Progenitor cell of endocrine pancreas (in vitro differentiated cells): Measurements from ENCODE around the gene FFAR4. TPM values are rescaled to one million over a fixed set of nuclear protein-coding genes. Genes with fewer than 3 reads are reported as not detected.

Experiments
- DNase-seq: peaks from one replicate; pipeline ENCODE4 v3.0.0; 2021; ENCODE audit warnings: low spot score; ENCODE audit not compliant: unreplicated experiment
- H3K27ac Mint-ChIP-seq: 2 replicates; pipeline ENCODE4 v1.8.0; 2021; ENCODE audit warnings: mild to moderate bottlenecking, moderate library complexity, mixed read lengths
- H3K27me3 Mint-ChIP-seq: 2 replicates; pipeline ENCODE4 v1.8.0; 2021; ENCODE audit warnings: mixed read lengths
- H3K36me3 Mint-ChIP-seq: 2 replicates; pipeline ENCODE4 v1.8.0; 2022; ENCODE audit warnings: mixed read lengths; ENCODE audit not compliant: insufficient read depth
- H3K4me1 Mint-ChIP-seq: 2 replicates; pipeline ENCODE4 v1.8.0; 2021; ENCODE audit warnings: low read depth, mixed read lengths
- H3K4me3 Mint-ChIP-seq: 2 replicates; pipeline ENCODE4 v1.8.0; 2021; ENCODE audit warnings: low read depth, mild to moderate bottlenecking, moderate library complexity, mixed read lengths
- H3K9me3 Mint-ChIP-seq: 2 replicates; pipeline ENCODE4 v1.8.0; 2021; ENCODE audit warnings: low read depth, mixed read lengths
- total RNA-seq: library from RNA; stranded (reverse); gene quantifications from 2 replicates; pipeline ENCODE4 v1.2.1, GENCODE V29; 2021
- TF ChIP-seq, protein P1 (sequence below): fragments of 200-600 bp; sonication (generic); IDR thresholded peaks from one replicate; pipeline ENCODE4 v1.5.0; 2021; ENCODE audit warnings: antibody characterized with exemption, mild to moderate bottlenecking; ENCODE audit not compliant: unreplicated experiment

FFAR4 gene
- total RNA-seq, 1 donor from 2014 or later, result 0.07 TPM

- Mint-ChIP-seq H3K36me3 (no peaks in the 10 kb centered on the region), H3K4me3 (no peak overlapping the region), H3K9me3 (no peaks in the 10 kb centered on the region), H3K27me3 (peaks cover 7% of the 10 kb centered on the region), H3K27ac (no peak overlapping the region), H3K4me1 (peaks cover 8% of the 10 kb centered on the region)
- TF ChIP-seq, protein P1, sequence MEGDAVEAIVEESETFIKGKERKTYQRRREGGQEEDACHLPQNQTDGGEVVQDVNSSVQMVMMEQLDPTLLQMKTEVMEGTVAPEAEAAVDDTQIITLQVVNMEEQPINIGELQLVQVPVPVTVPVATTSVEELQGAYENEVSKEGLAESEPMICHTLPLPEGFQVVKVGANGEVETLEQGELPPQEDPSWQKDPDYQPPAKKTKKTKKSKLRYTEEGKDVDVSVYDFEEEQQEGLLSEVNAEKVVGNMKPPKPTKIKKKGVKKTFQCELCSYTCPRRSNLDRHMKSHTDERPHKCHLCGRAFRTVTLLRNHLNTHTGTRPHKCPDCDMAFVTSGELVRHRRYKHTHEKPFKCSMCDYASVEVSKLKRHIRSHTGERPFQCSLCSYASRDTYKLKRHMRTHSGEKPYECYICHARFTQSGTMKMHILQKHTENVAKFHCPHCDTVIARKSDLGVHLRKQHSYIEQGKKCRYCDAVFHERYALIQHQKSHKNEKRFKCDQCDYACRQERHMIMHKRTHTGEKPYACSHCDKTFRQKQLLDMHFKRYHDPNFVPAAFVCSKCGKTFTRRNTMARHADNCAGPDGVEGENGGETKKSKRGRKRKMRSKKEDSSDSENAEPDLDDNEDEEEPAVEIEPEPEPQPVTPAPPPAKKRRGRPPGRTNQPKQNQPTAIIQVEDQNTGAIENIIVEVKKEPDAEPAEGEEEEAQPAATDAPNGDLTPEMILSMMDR, result no peak
- no peak for DNase-seq
Measured at GRCh38 chr10:93579985-93580711, 13.7 kb downstream of the FFAR4 start.

- Mint-ChIP-seq H3K4me3 (no peak overlapping the region), H3K27me3 (peaks cover 8% of the 10 kb centered on the region), H3K27ac (peak overlapping the region; percentile 58), H3K36me3 (no peaks in the 10 kb centered on the region), H3K9me3 (no peaks in the 10 kb centered on the region), H3K4me1 (peaks cover 6% of the 10 kb centered on the region)
- TF ChIP-seq, protein P1, result no peak
- peak; percentile 51 for DNase-seq
Measured at GRCh38 chr10:93580828-93581227, 14.4 kb downstream of the FFAR4 start.

- Mint-ChIP-seq H3K27ac (no peak overlapping the region), H3K4me1 (peaks cover 6% of the 10 kb centered on the region), H3K27me3 (peaks cover 17% of the 10 kb centered on the region), H3K9me3 (no peaks in the 10 kb centered on the region), H3K4me3 (no peak overlapping the region), H3K36me3 (no peaks in the 10 kb centered on the region)
- TF ChIP-seq, protein P1, result no peak
- no peak for DNase-seq
Measured at GRCh38 chr10:93584445-93584844, 18.0 kb downstream of the FFAR4 start.

- Mint-ChIP-seq H3K4me1 (peaks cover 6% of the 10 kb centered on the region), H3K4me3 (no peak overlapping the region), H3K9me3 (no peaks in the 10 kb centered on the region), H3K27me3 (peaks cover 32% of the 10 kb centered on the region), H3K27ac (no peak overlapping the region), H3K36me3 (no peaks in the 10 kb centered on the region)
- TF ChIP-seq, protein P1, result no peak
- no peak for DNase-seq
Measured at GRCh38 chr10:93589648-93590562, 23.4 kb downstream of the FFAR4 start.

GRCh38 chr10:93590638-93591037 lies 24.2 kb downstream of the FFAR4 start:
- H3K27me3 Mint-ChIP-seq, result peaks cover 32% of the 10 kb centered on the region
- TF ChIP-seq, protein P1, result no peak
- no peak overlapping the region for H3K4me3 Mint-ChIP-seq
- H3K36me3 Mint-ChIP-seq, result no peaks in the 10 kb centered on the region
- no peaks in the 10 kb centered on the region for H3K9me3 Mint-ChIP-seq
- no peak overlapping the region for H3K27ac Mint-ChIP-seq
- no peak for DNase-seq
- peaks cover 7% of the 10 kb centered on the region for H3K4me1 Mint-ChIP-seq
